NCI-H187 treated with DMSO at 0.1 percent for 48 hours (cell line): ENCODE data around the gene RNU1-3.
"Not testable (repeated sequence)": the region's sequence is repeated elsewhere in the genome, so short reads cannot be mapped to it uniquely, and the experiment has no call there.

Source experiments
- DNase-seq: peaks from one replicate; lab custom pipeline; 2025; lab: John Stamatoyannopoulos, UW

RNU1-3 gene

DNA sequence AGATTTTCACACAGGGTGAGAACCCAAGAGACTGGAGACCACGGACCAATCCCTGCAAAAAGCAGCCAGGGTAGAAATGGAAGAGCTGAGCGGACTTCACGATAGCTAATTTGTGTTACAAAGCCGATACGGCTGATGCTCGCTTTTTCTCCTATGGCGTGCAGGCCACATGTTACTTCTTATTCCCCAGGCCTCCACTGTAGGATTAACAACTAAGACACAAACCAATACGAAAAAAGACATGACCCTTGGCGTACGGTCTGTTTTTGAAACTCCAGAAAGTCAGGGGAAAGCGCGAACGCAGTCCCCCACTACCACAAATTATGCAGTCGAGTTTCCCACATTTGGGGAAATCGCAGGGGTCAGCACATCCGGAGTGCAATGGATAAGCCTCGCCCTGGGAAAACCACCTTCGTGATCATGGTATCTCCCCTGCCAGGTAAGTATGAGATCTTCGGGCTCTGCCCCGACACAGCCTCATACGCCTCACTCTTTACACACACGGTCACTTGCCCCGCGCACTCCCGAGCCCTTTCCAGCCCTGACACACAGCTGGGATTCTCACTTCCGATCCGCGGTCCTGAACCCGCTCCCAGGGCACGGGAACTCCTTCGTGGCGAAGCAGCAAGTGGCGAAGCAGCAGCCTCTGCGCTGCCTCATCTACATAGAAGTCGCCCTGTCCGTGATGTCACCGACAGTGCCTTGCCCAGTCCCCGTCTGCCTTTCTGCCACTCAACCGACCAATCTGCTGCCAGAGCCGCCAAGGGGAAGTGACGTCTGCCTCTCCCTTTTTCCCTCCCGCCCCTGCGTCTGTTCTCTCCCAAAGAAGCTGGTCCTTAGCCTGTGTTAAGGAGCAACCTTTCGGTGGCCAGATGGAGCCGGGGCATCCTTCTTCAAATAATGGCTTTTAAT is at the start of gene RNU1-3:
Gene RNU1-3 (minus strand): TSS at position 447 of the 912 bp plus-strand sequence.
- DNase-seq, result not testable (repeated sequence)

DNA sequence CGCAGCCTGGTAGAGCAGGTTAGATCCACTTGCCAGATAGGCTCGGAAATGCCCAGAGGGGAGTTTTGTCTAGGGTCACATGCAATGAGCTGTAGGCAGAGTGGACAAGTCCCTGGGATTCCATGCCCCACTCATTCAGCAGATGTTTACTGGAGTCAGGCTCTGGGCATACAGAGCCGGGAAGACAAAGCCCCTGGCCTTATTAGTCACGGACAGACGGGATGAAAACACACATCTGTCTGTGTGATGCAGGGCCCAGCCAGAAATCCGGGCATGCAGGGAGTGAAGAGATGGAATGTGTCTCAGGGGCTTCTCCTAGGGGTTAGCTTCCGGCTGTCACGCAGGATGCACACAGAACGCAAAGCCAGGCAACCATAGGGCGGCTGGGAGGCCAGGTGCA is 46.7 kb upstream of the RNU1-3 start:
- DNase-seq, result not testable (repeated sequence)

DNA sequence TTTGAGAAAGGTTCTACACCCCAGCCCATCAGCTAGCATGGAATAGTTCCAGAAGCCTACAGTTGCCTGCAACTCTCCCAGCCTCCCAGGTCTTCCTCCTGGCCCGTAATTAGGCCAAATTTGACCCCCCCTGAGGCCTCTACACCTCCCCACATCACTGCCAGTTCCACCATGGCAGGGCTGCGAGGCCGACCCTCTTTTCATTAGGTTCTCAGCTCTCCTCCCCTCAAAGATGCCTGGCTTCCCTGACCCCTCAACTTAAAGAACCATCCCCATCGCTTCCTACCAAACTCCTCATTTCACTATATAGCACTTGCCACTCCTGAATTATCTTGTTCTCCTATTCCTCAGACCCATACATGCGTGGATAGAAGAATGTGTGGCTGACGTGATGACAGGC is 46.2 kb upstream of the RNU1-3 start:
- not testable (repeated sequence) for DNase-seq

DNA sequence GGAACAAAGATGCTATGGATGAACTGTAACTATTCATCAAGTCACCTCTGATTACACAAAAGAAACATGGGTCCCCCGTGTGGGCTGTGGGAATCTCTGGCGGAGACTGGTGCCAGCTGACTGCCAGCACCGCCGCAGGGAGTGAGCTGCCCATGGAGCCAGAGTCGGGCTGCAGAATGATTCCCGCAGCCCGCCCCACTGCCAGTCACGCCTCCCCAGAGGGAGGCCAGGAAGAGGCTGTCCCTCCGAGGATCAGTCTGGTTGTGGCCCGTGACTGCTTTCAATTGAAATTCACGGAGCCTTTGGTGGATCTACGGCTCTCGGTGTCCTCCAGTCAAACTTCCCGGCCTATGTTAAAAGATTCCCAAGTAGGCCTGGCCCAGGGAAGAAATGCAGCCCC is 45.8 kb upstream of the RNU1-3 start:
- not testable (repeated sequence) for DNase-seq

DNA sequence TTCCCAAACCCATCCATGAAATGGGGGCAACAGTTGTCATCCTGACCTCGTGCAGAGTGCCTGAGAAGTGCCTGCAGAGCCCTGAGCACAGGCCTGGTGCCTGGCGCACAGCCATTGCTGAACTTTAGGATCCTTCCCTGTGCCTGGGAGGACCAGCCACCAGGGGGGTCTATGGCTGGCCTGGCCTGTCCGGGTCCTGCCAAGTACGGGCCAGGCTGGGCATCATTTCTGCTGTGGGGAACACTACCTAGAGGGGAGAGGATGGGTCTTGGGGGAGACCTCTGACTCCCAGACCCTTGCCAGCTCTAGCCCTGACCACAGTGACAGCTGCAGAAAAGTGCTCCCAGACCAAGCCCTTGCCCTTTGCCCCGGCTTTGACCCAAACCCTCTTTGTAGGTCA is 45.4 kb upstream of the RNU1-3 start:
- DNase-seq, result not testable (repeated sequence)

DNA sequence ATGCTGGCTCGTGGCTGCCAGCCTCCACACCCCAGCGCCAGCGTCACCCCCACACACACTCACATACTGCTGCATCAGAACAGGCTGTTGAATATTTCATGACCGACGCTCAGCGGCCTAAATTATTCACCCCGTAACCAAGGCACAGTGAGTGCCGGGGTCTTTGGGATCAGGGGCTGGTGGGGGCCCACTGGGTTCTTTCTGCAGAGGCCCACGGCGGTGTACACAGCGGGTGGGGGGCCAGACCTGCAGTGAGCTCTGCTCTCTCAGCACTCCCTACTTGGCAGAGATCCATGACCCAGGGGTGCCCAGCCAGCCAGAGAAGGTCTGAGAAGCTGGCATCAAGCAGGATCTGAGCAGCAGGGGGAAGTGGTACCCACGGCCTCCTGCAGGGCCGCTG is 43.9 kb upstream of the RNU1-3 start:
- not testable (repeated sequence) for DNase-seq

DNA sequence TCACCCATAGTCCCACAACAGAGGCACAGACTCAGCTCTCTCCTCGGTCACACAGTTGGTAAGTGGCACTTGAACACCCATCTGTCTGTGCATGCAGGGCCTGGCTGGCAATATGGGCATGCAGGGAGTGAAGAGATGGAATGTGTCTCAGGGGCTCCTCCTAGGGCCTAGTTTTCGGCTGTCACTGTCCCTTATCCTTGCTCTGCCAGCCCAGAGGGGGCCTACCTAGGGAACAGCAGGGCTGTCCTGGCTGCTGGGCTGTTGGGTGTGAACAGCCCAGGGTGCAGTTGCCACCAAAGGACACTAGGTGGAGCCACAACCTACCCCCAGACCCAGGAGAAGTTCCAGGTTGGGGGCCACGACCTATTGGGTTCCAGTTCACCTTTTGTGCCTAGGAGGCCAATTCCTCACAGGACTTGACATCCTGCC is 42.9 kb upstream of the RNU1-3 start:
- DNase-seq, result not testable (repeated sequence)

DNA sequence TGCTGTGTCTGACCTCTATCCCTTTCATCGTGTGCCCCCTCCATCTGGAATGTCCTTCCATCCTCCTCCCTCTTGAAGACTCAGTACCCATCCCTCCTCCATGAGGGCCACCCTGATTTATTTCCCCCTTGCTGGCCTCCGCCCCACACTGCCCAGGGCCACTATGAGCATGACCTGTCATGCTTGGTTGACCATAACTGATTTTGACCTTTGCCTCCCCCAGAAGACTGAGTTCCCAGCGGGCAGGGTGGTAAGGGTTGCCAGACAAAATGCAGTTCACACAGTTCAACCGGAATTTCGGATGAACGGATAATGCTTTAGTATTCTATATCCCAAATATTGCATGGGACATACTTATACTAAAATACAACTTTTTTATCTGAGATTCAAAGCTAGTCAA is 42.0 kb upstream of the RNU1-3 start:
- DNase-seq, result not testable (repeated sequence)

DNA sequence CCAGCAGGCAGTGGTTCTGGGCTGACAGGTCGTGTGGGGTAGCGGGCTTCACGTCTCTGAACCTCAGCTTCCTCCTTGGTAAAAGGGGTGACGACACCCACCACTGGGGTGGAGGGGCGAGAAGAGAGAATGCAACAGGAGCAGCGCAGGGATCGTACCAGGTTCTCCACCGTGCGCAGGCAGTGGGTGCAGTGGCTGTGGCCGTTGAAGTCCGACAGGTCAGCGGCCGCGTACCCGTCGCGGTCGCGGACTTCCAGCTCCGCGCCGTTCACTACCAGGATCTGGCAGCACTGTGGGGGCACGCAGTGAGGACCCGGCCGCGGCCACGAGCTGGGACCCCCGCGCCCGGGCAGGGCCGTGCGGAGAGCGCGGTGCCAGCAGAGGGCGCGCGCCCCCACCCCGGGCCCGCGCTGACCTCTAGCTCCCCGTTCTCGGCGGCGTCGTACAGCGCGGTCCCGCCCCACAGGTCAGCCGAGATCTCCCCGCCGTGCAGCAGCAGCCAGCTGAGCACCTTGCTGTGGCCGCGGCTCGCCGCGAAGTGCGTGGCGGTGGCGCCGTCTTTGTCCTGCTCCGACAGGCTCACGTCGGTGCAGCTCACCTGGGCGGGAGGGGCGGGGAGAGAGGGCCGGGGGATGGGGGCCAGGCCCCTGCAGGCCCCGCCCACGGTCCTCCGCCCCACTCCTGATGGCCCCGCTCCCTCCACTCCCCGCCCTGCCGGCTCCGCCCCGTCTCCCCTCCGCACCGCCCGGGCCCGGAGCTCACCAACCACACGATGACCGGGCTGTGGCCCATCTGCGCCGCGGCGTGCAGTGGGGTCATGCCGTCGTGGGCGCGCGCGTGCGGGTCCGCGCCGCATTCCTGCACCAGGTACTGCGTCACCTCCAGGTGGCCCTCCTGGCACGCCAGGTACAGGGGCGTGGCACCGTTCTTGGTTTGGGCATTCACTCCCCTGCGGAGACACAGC is 40.7 kb upstream of the RNU1-3 start:
- not testable (repeated sequence) for DNase-seq

DNA sequence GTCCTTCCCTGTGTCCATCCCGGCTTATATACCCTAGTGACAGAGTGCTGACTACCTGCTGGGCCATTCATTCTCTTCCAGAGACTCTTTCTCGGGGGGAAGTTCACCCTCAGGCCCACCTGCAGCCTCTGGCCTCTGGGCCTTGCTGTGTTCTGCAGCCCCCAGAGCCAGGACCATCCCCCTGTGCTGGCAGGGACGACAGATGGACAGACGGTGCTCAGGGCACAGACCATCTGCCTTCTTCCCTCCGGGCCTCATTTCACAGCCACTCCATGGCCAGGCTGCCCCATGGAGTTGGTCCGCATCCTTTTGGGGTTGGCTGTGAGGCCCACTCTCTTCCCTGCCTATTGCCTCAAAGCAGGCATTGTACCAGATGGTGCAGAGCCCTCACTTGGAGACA is 39.6 kb upstream of the RNU1-3 start:
- DNase-seq, result not testable (repeated sequence)

DNA sequence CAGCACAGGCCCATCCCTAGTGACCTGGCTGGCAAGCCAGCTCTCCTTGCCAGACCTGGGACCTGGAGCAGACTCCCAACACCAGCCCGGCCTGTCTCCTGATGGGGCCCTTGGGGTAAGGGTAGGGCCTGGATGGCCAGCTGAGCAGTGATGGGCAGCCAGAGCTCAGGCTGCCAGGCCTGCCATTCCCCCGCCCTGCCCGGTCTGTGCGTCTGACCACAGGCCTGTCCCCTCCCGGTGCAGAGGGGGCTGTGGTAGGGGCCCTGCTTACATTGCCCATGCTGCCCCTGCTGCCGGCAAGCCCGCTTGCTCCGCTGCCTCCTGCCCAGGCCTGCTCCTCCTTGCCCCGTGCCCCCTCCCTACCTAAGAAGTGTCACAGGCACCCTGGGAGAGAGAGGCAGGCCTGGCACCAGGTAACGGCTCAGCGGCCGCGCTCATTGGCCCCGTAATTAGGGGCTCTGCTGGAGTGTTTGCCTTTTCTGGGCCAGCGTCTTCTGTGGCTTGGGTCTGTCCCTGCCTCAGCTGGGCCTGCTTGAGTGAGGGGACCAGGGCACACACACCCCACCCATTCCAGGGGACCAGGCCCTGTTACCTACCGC is 37.9 kb upstream of the RNU1-3 start:
- not testable (repeated sequence) for DNase-seq

DNA sequence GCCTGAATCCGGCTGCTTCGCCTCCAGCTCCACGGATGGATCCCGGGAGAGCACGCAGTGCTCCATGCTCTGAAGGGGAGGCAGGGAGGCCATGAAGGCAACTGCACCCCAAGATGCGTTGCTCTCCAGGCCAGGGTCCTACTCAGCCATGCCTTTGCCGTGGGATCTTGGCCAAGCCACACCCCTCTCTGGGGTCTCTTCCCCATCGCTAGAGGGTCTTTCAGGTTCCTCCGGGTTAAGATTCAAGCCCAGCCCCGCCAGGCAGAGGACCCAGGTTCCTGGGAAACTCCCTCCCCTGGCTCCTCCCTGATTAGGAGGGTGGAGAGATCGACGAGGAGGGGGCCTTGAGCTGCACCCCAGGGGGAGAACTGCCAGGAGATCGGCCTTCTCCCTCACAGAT is 37.3 kb upstream of the RNU1-3 start:
- DNase-seq, result not testable (repeated sequence)

DNA sequence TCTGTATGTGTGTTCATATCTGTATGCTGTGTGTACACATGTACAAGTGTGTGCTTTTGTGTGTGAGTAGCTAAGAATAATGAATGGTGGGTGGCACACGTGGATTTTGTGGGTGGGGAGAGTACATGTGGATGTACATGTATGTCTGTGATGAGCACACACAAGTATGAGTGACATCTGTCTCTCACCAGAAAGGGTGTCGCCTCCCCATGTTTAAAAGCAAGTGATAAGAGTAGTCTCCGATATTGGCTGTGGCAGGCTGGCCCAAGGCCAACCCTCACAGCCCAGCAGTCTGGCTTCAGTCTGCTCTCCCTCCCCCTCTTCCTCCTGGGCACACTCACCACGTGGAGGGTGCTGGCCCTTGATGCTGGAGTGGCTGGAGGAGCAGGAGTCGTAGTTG is 36.9 kb upstream of the RNU1-3 start:
- not testable (repeated sequence) for DNase-seq

DNA sequence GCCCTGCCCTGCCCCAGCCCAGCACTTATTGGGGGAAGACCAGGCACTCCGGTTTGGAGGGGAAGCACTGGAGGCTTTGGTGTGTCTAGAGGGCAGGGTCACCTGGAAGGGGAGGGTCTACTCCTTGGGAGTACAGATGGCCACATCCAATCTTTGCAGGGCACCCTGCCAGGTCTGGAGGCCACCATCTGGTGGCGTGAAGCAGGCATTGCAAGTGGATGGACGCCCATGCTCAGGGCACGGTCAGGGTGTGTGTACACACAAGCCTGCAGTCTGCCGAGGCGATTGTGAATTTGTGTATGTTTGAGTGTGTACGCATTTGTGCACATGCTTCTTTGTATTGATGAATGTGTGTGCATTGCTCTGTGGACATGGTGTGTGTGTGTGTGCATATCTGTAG is 36.4 kb upstream of the RNU1-3 start:
- not testable (repeated sequence) for DNase-seq

DNA sequence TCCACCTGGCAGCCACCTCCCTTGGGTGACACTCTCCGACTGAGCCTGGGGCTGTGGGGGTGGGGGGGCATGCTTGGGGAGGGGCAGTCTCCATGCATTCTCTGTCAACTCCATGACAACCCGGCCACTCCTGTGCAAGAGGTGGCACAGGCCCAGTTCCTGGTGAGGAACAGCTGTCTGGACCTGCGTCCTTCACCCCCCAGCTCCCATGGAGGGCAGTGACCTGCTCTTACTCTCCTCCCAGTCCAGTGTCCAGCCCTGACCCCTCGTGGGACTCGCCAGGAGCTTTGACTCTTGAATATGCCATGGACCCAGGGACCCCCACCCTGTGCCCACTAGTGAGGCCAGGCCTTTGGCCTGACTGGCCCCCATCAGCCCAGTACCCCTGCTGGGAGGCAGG is 35.5 kb upstream of the RNU1-3 start:
- not testable (repeated sequence) for DNase-seq

DNA sequence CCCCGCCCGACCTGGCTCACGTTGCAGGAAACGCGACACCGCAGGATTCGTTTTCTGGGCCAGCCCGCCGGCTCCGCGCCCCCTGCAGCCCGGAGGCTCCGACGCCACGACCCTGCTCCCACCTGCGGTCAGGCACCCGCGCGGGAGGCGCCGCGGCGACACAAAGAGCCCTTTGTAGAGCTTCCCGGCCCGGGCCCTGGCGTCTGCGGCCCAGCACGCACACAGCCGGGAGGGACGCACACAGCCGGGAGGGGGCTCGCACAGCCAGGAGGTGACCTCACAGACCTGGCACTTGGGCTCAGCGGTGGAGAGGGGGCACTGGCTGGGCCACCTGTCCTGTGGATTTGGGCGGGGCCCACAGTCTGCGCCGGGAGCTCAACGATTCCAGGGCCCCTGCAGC is 34.4 kb upstream of the RNU1-3 start:
- DNase-seq, result not testable (repeated sequence)

DNA sequence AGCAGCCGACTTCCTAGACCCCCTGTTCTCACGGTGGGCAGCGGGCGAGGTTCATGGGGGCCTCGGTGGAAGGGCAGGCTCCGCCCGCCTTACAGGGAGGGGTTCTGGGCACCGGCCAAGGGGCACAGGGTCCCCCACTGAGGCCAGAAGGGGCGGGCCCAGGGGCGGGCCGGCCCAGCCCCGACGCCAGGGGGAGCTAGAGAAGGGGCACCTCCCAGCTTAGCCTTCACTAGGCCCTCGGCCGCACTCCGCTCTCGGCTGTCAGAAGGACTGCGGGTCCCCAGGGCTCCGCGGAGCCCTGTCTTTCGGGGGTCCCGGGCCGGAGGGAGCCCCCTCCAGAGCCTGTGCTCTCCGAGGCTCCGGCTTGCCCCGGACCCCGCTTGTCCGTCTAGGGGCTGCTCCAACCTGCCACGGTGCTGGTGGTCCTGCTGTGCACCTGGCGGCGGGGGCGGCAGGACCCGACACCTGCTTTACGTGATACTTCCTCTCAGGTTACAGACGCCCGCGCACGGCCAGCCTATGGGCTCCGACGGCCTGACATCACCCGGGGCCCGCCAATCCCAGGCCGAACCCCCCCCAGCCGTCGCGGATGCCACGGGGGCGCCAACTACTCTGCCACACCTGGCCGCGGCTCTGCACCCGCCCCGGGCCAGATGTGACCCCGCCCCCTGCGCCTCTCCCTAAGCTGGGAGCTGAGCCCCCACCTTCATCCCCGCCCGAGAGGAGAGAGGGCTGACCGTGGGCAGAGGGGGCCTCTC is 33.6 kb upstream of the RNU1-3 start:
- not testable (repeated sequence) for DNase-seq

DNA sequence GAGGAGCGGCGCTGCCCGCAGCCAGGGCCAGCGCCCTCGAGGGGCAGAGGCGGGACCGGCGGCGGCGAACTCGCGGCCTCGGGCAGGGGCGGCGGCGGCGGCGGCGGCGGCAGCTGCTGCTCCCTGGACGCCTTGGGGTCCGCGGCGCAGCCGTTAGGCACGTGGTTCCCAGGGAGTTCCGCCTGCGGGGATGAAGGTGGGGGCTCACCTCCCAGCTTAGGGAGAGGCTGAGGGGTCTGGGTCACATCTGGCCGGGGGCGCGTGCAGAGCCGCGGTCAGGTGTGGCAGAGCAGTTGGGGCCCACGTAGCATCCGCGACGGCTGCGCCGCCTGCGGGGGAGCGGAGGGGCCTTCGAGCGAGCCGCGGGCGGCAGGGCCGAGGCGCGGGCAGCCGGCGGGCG is 32.7 kb upstream of the RNU1-3 start:
- DNase-seq, result not testable (repeated sequence)

DNA sequence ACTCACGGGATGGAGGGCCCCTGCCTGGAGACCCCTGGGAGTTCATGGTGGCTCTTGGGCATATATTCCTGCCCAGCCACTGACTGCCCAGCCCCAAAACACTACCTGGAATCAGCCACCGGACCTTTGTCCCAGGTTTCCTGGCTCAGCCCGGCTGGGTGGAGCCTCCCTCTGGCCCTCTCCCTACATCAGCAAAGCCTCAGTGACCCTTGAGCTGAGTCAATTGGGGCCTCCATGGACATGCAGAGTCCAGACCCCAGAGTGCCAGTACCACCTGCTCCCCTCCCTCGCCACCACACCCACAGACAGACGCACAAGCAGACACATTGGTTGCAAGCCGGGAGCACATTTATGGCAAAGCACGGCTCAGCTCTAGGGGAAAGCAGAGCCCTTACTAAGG is 30.4 kb upstream of the RNU1-3 start:
- not testable (repeated sequence) for DNase-seq

DNA sequence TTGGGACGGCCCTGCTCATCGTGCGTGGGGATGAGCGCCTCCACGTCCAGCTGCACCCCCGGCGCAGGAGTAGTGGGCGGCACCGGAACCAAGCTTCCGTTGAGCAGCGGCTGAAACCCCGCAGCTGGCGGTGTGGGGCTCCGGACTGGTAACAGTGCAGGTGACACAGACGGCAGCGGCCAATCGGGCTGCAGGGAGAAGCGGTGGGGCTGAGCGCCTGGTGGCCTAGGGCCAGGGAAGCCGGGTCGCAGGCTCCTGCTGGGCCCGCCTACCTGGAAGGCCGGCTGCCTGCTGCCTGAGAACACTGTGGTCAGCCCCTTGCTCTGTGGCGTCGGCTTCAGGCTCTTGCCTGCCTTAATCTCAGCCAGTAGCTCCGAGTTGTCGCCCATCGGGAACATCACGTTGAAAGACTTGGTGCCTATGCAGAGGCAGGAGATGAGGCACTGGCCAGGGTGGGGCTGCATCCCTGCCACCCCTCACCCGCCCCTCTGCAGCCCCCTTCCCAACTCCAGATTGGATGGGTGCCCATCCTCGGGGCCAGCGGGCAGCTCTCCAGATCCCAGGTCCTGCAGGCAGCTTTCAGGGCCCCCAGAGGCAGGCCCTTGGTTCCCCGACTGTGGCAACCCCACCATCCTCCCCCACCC is 29.9 kb upstream of the RNU1-3 start:
- not testable (repeated sequence) for DNase-seq

DNA sequence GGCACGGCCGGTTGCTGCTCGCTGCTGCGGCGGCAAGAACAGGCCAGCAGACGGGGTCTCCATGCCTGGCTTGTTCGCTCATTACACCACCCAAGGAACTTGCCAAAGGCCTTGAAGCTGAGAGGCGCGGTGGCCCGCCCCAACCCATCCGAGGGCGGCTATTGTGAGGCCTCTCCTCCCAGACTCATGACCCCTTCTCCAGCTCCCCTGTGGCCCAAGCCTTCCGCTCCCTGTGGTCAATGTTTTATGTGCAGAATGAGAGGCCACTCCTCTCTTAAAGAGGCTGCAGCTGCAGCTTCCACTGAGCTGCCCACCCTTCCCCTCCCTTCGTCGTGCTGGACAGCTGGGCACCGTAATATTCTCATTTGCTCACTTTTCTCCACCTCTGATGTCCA is 27.6 kb upstream of the RNU1-3 start:
- DNase-seq, result not testable (repeated sequence)
